ENCODE data around the gene ESCO1.

ESCO1 gene

GRCh38 chr18:21484851-21485636 lies 115.5 kb downstream of the ESCO1 start:
- no peak for DNase-seq

GRCh38 chr18:21483051-21483450 lies 117.5 kb downstream of the ESCO1 start:
- DNase-seq, result no peak

DNA sequence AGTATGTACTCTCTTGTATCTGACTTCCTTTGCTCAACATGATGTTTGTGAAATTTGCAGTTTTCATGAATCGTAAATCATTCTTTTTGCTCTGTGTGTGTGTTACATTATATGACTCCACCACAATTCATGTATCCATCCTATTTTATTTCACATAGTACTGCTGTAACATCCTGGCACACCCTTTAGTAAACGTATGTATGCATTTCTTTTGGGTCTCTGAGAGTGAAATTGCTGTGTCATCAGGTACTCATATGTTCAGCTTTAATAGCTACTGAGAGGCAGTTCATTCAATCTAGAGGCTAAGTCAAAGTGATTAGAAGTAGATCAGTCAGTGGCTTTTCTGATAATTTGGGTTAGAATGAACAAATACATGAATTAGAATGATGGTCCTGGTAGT lies 118.8 kb downstream of the ESCO1 start:
- no peak for DNase-seq

GRCh38 chr18:21479721-21480120 lies 120.8 kb downstream of the ESCO1 start:
- no peak for DNase-seq

Data from NCI-H510A (cell line).